GM12875 (cell line): ENCODE measurements around the gene KAZALD1.

ENCODE experiments used
- H3K4me3 ChIP-seq: one replicate; pipeline ENCODE4 v1.5.1; 2011; ENCODE audit warnings: low read depth, low read length, control low read depth
- CTCF ChIP-seq: IDR thresholded peaks from 2 replicates; pipeline ENCODE4 v1.5.1; 2011; ENCODE audit warnings: low read depth, mild to moderate bottlenecking, control low read depth, inconsistent platforms, low read length, moderate library complexity, borderline replicate concordance; ENCODE audit not compliant: insufficient read depth

KAZALD1 gene

DNA sequence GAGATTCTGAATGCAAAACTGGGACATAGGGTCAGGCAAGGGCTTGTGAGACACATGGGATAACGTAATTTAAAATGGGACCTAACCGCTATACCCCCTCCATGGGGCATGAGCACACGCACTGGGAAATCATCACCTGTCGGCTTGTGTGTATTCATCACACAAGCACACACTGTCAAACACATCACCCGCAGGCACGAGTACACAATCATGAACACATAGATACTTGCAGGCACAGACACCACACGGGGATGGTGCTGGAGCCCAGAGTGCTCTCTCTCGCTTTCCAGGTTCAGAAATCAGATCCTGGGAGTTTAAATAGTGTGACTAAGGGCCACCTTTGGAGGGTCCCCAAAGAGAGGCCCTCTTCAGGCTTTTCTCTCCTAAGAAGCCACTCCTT lies 49.8 kb downstream of the KAZALD1 start:
- no peak for TF ChIP-seq CTCF

GRCh38 chr10:101112799-101113594 lies 51.2 kb downstream of the KAZALD1 start:
- no peak for TF ChIP-seq CTCF
- no peak overlapping the region for H3K4me3 ChIP-seq

More for the DNA sequence above, 49.8 kb downstream of the KAZALD1 start:
- H3K4me3 ChIP-seq = no peak overlapping the region

DNA sequence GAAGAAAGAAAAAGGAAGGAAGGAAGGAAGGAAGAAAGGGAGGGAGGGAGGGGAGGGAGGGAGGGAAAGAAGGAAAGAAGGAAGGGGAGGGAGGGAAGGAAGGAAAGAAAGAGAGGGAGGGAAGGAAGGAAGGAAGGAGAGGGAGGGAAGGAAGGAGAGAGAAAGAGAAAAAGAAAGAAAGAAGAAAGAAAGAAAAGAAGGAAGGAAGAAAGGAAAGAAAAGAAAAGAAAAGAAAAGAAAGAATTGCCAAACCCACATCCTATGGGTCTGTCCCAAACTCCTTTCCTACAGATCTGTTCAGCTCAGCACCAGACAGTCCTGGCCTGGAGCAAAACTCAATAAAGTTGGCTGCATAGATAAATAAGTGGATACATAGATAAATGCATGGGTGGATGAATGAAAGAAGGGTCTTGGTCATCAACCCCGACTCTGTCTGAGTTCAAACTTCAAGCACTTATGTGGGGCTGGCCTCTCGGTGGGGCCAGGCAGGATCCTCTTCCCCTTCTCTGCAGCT lies 52.2 kb downstream of the KAZALD1 start:
- TF ChIP-seq CTCF = no peak
- H3K4me3 ChIP-seq = no peak overlapping the region

DNA sequence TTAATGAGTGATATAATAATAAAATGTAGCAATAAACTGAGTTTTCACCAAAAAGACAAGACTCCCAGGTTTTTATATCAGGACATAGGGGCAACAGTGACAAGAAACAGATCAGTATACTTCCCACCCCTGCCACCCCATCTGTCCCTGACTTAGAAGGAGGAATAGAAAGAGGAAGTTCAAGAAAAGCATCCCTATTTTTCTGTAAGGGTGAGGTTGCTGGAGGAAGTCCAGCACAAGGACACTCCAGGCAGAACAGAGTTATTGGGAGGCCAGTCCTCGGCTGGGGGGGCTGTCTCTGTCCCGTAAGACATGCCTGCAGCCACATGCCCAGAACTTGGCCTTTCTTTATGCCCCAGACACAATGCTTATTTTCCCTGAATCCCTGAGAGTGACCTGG lies 52.9 kb downstream of the KAZALD1 start:
- no peak overlapping the region for H3K4me3 ChIP-seq
- TF ChIP-seq CTCF = no peak
